Activated CD8-positive, alpha-beta T cell treated with anti-CD3 and anti-CD28 coated beads for 36 hours (primary cell): ENCODE results near the gene LORICRIN. TPM values are rescaled to one million over a fixed set of nuclear protein-coding genes. Genes with fewer than 3 reads are reported as not detected.
"Not testable (repeated sequence)": the region's sequence is repeated elsewhere in the genome, so short reads cannot be mapped to it uniquely, and the experiment has no call there.

Experiments
- ATAC-seq: fragments of 200-7000 bp; cut with Tn5 transposase; one replicate; pipeline ENCODE4 v1.10.0; 2021; ENCODE audit warnings: mild to moderate bottlenecking, moderate library complexity
- CTCF ChIA-PET: fragments of 350-600 bp; sonication (Branson Sonifier 250); formaldehyde crosslinking; loops from one replicate; lab custom pipeline; 2021; ENCODE audit warnings: antibody characterized with exemption; lab: Charles Lee
- POLR2A ChIA-PET: fragments of 350-600 bp; sonication (Branson Sonifier 250); formaldehyde crosslinking; loops from one replicate; lab custom pipeline; 2021; ENCODE audit warnings: antibody characterized with exemption; lab: Charles Lee
- DNase-seq: peaks from one replicate; pipeline ENCODE4 v3.0.0-alpha.2; 2020
- H3K27ac Mint-ChIP-seq: one replicate; pipeline ENCODE4 v1.8.0; 2021; ENCODE audit warnings: mild to moderate bottlenecking, mixed read lengths
- H3K27me3 Mint-ChIP-seq: one replicate; pipeline ENCODE4 v1.8.0; 2021; ENCODE audit warnings: mixed read lengths
- H3K36me3 Mint-ChIP-seq: one replicate; pipeline ENCODE4 v1.8.0; 2021; ENCODE audit warnings: low read depth, mixed read lengths
- H3K4me1 Mint-ChIP-seq: one replicate; pipeline ENCODE4 v1.8.0; 2021; ENCODE audit warnings: low read depth, mixed read lengths
- H3K4me3 Mint-ChIP-seq: one replicate; pipeline ENCODE4 v1.8.0; 2021; ENCODE audit warnings: mild to moderate bottlenecking, moderate library complexity, mixed read lengths
- H3K9me3 Mint-ChIP-seq: one replicate; pipeline ENCODE4 v1.8.0; 2021; ENCODE audit warnings: mixed read lengths
- intact Hi-C: fragments of 100-400 bp; cut with micrococcal nuclease; formaldehyde crosslinking; loops from one replicate; pipeline ENCODE4 v1.10.0; 2022
- total RNA-seq, 2 experiments: library from RNA; stranded (reverse); gene quantifications; one replicate each; pipeline ENCODE4 v1.2.3, GENCODE V29; 2021
- TF ChIP-seq, protein P1 (sequence below): fragments of 200-600 bp; IDR thresholded peaks from one replicate; pipeline ENCODE4 v1.8.0; 2022; ENCODE audit warnings: antibody characterized with exemption, mild to moderate bottlenecking

The LORICRIN gene
- total RNA-seq, 2 experiments from 2014 or later: not detected

DNA sequence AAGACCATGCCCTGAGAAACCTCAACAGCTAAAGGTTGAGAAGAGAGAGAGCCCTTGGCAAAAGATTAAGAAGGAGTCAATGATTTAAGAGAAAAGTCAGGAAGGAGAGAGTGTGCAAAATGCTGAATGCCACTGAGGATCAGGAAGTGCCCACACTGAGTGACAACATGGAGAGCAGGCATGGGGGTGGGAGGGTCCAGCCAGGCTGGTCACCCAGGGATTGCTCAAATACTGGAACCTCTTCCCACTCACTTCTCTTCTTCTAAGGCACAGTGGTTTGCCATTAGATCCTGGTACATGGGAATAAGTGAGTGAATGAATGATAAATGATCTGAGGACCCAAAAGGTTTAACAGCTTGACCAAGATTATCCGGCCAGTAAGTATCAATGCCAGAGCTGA lies 31.0 kb upstream of the LORICRIN start:
- H3K36me3 Mint-ChIP-seq: no peaks in the 10 kb centered on the region
- TF ChIP-seq, protein P1, sequence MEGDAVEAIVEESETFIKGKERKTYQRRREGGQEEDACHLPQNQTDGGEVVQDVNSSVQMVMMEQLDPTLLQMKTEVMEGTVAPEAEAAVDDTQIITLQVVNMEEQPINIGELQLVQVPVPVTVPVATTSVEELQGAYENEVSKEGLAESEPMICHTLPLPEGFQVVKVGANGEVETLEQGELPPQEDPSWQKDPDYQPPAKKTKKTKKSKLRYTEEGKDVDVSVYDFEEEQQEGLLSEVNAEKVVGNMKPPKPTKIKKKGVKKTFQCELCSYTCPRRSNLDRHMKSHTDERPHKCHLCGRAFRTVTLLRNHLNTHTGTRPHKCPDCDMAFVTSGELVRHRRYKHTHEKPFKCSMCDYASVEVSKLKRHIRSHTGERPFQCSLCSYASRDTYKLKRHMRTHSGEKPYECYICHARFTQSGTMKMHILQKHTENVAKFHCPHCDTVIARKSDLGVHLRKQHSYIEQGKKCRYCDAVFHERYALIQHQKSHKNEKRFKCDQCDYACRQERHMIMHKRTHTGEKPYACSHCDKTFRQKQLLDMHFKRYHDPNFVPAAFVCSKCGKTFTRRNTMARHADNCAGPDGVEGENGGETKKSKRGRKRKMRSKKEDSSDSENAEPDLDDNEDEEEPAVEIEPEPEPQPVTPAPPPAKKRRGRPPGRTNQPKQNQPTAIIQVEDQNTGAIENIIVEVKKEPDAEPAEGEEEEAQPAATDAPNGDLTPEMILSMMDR: no peak
- no peak overlapping the region for H3K4me3 Mint-ChIP-seq
- H3K9me3 Mint-ChIP-seq: no peaks in the 10 kb centered on the region
- H3K4me1 Mint-ChIP-seq: no peaks in the 10 kb centered on the region
- no peak overlapping the region for H3K27ac Mint-ChIP-seq
- CTCF ChIA-PET: interaction anchor here (0.7 to 2.6 kb wide), 17 partner anchors 8 to 571 kb away, joined by 3 to 14 read pairs (median 4); no protein-coding TSS in a partner anchor
- POLR2A ChIA-PET: no interaction called here
- DNase-seq (no peak), ATAC-seq (no peak)
- intact Hi-C loops: loop anchor here (10.0 kb wide), 1 partner anchor 354 kb away; the partner anchor contains the start of gene SMCP
- peaks cover 12% of the 10 kb centered on the region for H3K27me3 Mint-ChIP-seq

DNA sequence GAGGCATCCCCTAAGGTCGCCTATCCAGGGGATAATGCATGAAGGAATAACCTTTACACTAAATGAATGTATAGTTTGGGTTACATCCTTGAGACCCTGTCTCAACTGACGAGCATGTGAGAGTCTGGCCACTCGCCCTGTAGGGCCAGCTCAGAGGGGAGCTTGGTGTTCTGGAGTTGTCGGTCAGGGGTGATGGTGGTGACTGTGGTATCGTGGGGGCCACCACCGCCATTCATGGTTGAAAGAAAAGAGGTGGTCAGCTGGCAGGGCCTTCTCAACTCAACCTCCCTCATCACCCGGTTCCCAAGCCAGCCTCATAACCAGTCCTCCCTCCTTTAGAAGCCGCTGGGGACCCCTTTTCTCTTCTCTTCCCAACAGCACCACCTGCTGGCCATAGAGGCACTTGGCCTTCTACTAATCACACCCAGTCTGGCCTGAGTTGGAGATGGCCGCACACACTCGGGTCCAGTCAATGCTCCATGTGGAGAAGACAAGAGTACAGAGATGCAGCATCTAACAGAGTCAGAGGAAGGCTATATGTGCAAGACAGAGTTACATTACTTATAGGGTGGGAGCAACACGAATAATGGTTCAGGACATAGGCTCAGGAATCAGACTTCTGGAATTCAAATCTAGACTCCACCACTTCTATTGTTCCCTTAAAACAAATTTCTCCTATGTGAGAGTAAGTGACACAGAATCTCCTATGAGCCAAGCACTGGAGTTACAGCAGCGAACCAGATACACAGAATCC lies 30.2 kb upstream of the LORICRIN start:
- CTCF ChIA-PET: interaction anchor here (0.7 to 2.6 kb wide), 17 partner anchors 9 to 572 kb away, joined by 3 to 14 read pairs (median 3); no protein-coding TSS in a partner anchor
- ATAC-seq: peak; percentile 20
- H3K4me3 Mint-ChIP-seq: not testable (repeated sequence)

DNA sequence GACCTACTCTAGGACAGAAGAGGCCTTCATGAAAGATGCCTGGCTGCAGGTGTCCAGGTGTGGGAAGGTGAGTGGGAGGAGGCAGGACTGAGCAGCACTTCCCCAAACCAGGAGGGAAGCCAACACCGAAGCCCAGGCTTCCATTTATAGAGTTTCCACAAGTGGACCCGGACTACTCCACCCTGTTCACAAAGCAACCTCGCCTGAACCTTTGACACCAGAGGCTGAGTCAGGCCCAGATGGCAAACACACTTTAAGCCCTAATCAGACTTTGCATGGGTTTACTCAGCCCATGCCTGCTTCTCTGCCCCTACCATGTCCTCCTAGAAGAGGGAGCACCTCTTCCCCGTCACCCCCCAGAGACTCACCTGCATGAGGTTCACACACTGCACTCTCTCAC lies 28.1 kb upstream of the LORICRIN start:
- ATAC-seq (no peak), DNase-seq (no peak)
- intact Hi-C loops: no loop called here
- ChIA-PET POLR2A (no interaction called here), CTCF (no interaction called here)
- H3K9me3 Mint-ChIP-seq: no peaks in the 10 kb centered on the region
- H3K27me3 Mint-ChIP-seq: peaks cover 15% of the 10 kb centered on the region
- no peaks in the 10 kb centered on the region for H3K36me3 Mint-ChIP-seq
- H3K4me3 Mint-ChIP-seq: no peak overlapping the region
- TF ChIP-seq, protein P1: no peak
- no peaks in the 10 kb centered on the region for H3K4me1 Mint-ChIP-seq
- H3K27ac Mint-ChIP-seq: no peak overlapping the region

More for the DNA sequence above, 30.2 kb upstream of the LORICRIN start:
- H3K27ac Mint-ChIP-seq, POLR2A ChIA-PET, H3K4me1 Mint-ChIP-seq, H3K36me3 Mint-ChIP-seq, H3K9me3 Mint-ChIP-seq: not testable (repeated sequence)
- DNase-seq: peak; percentile 46
- TF ChIP-seq, protein P1: peak; percentile 54
- peaks cover 10% of the 10 kb centered on the region for H3K27me3 Mint-ChIP-seq
- intact Hi-C loops: loop anchor here (10.0 kb wide), 1 partner anchor 354 kb away; the partner anchor contains the start of gene SMCP

GRCh38 chr1:153231785-153232184 lies 27.7 kb upstream of the LORICRIN start:
- H3K9me3 Mint-ChIP-seq: no peaks in the 10 kb centered on the region

More at GRCh38 chr1:153231785-153232184, 27.7 kb upstream of the LORICRIN start:
- Mint-ChIP-seq H3K27me3 (peaks cover 15% of the 10 kb centered on the region), H3K27ac (no peak overlapping the region), H3K36me3 (no peaks in the 10 kb centered on the region), H3K4me1 (no peaks in the 10 kb centered on the region), H3K4me3 (no peak overlapping the region)
- ATAC-seq (no peak), DNase-seq (no peak)
- TF ChIP-seq, protein P1: no peak
- intact Hi-C loops: no loop called here
- CTCF ChIA-PET: no interaction called here
- POLR2A ChIA-PET: interaction anchor here (0.6 kb wide), 1 partner anchor 206 kb away, joined by 3 read pairs; no protein-coding TSS in a partner anchor
